Subcutaneous adipose tissue (tissue), 4 donors: ENCODE data around the gene TMBIM1. TPM values are rescaled to one million over a fixed set of nuclear protein-coding genes. Genes with fewer than 3 reads are reported as not detected.

Experiments
- total RNA-seq, 4 donors: library from RNA; depleted of rRNA; stranded (reverse); fragments of >200 nt; gene quantifications; one replicate each; pipeline ENCODE4 v1.1.0, GENCODE V29; 2016
- TF ChIP-seq, protein P1 (sequence below): fragments of 450-650 bp; IDR thresholded peaks from one replicate; pipeline ENCODE4 v1.5.1; 2016; ENCODE audit warnings: low read depth, mild to moderate bottlenecking, control low read depth, antibody characterized with exemption, moderate library complexity

The TMBIM1 gene
- total RNA-seq, 4 donors from 2014 or later, result 246 to 398 (median 281) TPM

DNA sequence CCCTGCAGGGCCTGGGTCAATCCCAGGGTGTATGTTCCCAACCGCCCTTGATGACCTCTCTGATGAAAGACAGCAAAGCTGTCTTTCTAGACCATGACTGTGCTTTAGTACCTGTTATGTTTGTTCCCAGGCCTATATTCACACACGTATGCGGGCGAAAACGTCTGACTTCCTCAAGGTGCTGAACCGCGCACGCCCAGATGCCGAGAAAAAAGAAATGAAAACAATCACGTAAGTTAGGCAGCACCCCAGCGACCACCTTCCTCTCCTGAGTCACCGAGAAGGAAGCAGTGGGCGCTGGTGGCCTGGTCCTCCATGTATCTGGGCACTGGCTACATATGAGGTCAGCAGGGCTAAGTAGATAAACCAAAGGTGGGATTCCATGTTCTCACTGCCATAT, 42.6 kb downstream of the TMBIM1 start:
- TF ChIP-seq, protein P1, sequence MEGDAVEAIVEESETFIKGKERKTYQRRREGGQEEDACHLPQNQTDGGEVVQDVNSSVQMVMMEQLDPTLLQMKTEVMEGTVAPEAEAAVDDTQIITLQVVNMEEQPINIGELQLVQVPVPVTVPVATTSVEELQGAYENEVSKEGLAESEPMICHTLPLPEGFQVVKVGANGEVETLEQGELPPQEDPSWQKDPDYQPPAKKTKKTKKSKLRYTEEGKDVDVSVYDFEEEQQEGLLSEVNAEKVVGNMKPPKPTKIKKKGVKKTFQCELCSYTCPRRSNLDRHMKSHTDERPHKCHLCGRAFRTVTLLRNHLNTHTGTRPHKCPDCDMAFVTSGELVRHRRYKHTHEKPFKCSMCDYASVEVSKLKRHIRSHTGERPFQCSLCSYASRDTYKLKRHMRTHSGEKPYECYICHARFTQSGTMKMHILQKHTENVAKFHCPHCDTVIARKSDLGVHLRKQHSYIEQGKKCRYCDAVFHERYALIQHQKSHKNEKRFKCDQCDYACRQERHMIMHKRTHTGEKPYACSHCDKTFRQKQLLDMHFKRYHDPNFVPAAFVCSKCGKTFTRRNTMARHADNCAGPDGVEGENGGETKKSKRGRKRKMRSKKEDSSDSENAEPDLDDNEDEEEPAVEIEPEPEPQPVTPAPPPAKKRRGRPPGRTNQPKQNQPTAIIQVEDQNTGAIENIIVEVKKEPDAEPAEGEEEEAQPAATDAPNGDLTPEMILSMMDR, result no peak

DNA sequence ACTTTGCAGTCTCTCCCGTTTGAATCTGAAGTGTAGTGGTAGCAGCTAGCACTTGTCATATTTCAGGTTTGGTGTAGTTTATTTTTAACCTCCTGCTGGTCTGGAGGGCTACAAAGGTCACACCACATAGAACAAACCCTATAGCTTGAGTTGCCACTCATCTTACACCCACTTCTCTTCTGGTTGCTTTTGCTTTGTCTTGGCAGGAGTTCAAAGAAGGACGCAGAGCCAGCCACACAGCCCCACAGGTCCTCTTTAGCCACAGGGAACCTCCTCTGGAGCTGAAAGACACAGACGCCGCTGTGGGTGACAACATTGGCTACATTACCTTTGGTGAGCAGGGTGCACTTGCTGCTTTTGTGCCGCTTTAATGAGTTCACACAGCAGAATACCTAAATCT, 47.1 kb downstream of the TMBIM1 start:
- TF ChIP-seq, protein P1, result no peak

DNA sequence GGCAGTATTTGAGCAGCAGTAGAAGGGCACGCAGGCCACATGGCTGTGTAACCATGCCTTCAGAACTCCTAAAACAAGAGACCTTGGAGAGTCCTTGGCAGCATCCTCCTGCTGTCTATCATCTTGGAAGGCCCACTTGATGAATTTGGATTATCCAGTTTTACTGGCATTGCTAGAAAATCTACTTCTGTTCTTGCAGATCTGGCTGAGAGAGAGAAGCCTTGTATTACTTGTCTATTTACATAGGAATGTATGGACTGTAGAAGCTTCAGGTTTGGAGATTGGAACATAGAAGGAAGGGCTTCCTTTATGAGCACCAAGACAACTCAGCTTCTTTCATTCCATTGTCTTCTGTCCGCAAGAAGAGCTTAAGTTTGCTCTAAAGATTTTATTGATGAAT, 47.6 kb downstream of the TMBIM1 start:
- TF ChIP-seq, protein P1, result no peak

DNA sequence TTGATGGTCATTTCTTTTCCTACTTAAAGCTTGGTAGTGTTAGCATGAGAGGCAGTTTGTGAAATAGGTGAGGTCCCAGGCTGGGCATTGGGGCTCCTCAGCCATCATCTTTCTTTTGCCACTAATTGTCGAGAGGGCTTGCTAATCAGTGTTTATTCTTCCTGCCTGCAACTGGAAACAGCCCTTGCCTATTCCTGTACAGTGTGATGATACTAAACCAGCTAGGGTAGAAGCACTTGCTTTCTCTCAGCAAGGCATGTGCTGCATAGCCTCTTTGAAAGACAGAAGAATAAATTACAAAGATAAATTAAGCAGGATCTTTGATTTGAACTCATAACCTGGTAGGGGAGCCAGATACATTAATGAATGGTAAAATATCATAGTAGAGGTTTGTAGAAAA, 48.1 kb downstream of the TMBIM1 start:
- TF ChIP-seq, protein P1, result no peak

DNA sequence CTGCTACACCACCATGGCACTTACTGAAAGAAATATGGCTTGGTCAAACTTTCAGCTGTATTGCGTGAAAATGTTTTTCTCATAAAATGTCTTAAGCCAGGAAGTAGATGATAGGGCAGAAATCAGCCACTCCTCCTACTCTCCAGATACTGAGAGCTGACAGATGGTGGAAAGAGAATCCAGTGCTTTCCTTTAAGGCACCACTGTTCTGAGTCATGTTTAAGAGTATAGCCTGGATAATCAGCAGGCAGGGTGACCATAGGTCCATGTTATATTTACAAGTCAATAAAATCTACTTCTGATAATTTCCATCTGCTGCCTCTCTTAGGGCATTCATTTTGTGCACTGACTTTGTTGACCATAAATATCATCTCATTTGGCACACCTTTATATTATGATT, 53.4 kb downstream of the TMBIM1 start:
- TF ChIP-seq, protein P1, result no peak

DNA sequence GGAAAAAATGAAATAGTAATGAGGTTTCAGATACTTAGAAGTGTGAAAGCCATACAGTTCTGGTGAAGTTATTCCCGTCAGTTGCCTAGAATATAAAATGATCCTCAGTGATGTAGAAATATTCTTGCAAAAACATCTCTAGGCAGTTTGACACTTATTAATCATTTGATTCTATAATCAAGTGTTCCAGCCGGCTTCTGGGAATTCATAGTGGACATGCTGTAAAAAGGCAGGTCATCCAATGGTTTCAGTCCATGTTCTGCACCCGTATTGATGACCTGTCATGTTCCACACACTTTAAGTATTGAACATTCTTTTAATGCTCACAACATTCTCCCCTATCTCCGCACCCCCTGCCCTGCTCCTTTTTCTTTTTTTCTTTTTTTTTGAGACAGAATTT, 55.5 kb downstream of the TMBIM1 start:
- TF ChIP-seq, protein P1, result no peak

DNA sequence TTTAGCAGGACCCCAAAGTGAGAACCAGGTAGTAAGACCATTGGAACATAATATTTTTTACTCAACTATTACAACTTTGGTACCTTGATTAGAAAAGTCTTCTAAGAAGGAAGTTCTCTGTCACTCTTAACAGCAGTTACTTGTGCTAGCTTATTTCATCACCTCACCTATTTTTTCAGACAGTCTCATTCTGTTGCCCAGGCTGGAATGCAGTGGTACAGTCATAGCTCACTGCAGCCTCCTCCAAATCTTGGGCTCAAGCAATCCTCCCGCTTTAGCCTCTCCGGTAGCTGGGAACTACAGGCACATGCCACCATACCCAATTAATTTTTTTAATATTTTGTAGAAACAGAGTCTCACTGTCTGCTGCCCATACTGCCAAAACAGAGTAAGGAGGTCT, 57.3 kb downstream of the TMBIM1 start:
- TF ChIP-seq, protein P1, result no peak
